Posterior vena cava (tissue), 2 donors: ENCODE results near the gene PDE1A. TPM values are rescaled to one million over a fixed set of nuclear protein-coding genes. Genes with fewer than 3 reads are reported as not detected.

ENCODE experiments used
- DNase-seq: peaks from one replicate; pipeline ENCODE4 v3.0.0-alpha.2; 2020; ENCODE audit warnings: low spot score
- intact Hi-C, 2 donors: fragments of 100-400 bp; cut with DNase I; formaldehyde crosslinking; loops; one replicate each; pipeline versions ENCODE4 v1.14.1 to v1.14.2; 2022 to 2023
- total RNA-seq, 2 donors: library from RNA; stranded (reverse); fragmentation: NEBNext Ultra II Directional; extraction: Animal tissue kit (Norgen Biotek cat#: 25700); gene quantifications; one replicate each; pipeline ENCODE4 v1.2.1, GENCODE V29; 2021
- donor health status: DM: yes; HTN: yes; CAD: no.
- donor health status: DM: yes; HTN: yes; CAD: no.

The PDE1A gene
- total RNA-seq, 2 donors from 2014 or later: 7.7 to 15.1 TPM

DNA sequence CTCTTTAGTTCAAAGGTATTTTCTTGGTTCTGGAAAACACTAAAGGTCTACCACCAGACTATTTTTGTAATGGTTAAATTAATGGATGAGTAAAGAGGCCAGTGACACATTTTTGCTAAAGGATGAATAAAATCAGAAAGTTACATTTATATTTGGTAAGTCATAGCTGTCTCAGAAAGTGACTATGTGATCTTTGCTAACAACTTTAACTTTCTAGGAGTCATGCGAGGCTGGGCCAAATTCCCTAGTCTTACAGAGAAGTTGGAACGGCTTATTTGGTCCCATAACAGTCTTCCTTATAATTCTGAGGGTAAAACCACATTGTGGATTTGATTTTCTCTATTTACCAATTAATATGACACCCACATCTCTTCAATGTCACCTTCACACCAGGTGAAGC lies 198.1 kb downstream of the PDE1A start:
- no peak for DNase-seq
- intact Hi-C loops: no loop called here

DNA sequence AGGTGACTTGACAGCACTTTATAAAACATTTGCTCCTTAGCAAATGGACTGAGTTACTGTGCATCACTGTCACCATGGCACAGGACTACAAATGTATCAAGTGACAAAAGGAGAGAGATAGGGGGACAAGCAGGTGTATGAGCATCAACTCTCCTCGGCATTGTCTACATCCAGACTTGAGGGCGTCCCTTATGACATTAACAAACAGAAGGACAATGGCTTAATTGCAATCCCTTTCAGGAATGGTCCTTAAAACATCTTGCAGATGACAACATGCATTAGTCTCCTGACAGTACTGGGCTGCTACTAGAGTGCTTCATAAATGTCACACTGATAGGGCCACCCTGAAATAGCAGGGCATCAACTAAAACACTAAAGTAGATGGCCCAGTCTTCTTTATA lies 198.8 kb downstream of the PDE1A start:
- intact Hi-C loops: no loop called here
- no peak for DNase-seq

GRCh38 chr2:182226807-182227206 lies 200.0 kb downstream of the PDE1A start:
- no peak for DNase-seq
- intact Hi-C loops: no loop called here

GRCh38 chr2:182224669-182225068 lies 202.2 kb downstream of the PDE1A start:
- no peak for DNase-seq
- intact Hi-C loops: no loop called here

GRCh38 chr2:182220998-182221397 lies 205.8 kb downstream of the PDE1A start:
- intact Hi-C loops: no loop called here

DNA sequence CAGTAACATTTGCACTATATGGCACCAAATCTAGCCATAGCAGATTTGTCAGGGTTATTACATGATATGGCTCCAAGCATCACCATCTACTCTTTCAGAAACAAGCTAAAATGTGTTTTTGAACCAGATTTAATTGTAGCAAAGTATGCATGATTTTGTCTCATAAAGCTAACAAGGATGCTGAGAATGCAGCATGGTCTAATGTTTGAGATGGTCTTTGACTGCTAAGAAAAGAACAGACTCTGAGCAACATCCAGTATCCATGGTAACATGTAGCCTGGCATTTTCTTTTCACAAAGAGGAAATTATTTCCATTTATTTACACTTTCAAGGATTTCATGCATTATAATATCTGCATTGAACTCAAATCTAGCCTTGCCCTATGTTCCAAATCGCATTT lies 206.5 kb downstream of the PDE1A start:
- no peak for DNase-seq
- intact Hi-C loops: no loop called here

More at GRCh38 chr2:182220998-182221397, 205.8 kb downstream of the PDE1A start:
- no peak for DNase-seq

DNA sequence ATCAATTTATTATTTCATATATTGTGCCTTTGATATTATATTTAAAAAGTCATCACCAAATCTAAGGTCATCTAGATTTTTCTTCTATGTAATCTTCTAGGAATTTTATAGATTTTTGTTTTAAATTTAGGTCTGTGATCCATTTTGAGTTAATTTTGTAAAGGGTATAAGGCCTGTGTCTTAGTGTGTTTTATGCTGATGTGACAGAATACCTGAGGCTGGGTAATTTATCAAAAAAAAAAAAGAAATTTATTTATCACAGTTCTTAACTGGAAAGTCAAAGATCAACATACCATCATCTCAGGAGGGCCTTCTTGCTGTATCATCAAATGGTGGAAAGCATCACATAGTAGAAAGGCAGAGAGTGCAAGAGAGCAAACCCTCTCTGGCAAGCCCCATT lies 216.2 kb downstream of the PDE1A start:
- no peak for DNase-seq
- intact Hi-C loops: no loop called here

DNA sequence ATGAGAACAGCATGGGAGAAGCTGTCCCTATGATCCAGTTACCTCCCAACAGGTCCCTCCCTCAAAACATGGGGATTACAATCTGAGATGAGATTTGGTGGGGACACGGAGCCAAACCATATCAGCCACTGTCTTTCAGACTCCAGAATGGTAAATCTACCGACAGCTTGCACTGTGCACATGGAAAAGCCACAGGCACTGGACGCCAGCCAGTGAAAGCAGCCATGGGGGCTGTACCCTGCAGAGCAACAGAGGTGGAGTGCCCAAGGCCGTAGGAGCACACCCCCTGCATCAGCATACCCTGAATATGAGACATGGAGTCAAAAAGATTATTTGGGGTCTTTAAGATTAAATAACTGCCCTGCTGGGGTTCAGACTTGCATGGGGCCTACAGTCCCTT lies 218.4 kb downstream of the PDE1A start:
- peak; percentile 17 for DNase-seq
- intact Hi-C loops: no loop called here

DNA sequence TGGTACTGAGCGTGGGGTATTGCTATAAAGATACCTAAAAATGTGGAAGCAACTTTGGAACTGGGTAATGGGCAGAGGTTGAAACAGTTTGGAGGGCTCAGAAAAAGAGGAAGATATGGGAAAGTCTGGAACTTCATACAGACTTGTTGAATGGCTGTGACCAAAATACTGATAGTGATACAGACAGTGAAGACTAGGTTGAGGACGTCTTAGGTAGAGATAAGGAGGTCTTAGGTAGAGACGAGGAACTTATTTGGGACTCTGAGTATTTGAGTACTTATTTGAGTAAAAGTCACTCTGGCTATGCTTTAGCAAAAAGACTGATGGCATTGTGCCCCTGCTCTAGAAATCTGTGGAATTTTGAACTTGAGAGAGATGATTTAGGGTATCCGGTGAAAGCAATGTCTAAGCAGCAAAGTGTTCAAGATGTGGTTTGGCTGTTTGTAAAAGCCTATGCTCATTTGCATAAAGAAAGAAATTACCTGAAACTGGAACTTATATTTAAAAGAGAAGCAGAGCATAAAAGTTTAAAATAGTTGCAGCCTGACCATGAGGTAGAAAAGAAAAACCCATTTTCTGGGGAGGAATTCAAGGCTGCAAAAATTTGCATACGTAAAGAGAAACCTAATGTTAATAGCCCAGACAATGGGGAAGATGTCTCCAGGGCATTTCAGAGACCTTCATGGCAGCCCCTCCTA lies 219.6 kb downstream of the PDE1A start:
- DNase-seq: no peak
- intact Hi-C loops: no loop called here

DNA sequence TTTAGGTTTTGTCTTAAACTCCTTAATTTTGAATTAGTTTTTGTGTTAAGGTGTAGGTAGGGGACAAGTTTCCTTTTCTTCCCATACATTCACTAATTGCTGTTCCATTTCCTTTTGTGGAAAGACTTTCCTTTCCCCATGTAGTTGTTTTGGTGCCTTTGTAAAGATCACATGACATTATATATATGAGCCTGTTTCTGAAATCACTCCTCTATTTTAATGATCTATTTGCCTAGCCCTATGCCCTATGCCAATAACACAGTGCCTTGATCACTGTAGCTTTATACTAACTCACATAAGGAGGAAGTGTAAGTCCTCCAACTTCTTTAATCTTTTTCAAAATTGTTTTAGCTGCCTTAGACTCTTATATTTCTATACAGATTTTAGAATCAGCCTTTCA lies 229.3 kb downstream of the PDE1A start:
- no peak for DNase-seq

GRCh38 chr2:182193291-182193690 lies 233.5 kb downstream of the PDE1A start:
- DNase-seq: no peak
- intact Hi-C loops: no loop called here

More for the DNA sequence above, 229.3 kb downstream of the PDE1A start:
- intact Hi-C loops: no loop called here

GRCh38 chr2:182191061-182191460 lies 235.8 kb downstream of the PDE1A start:
- intact Hi-C loops: no loop called here

DNA sequence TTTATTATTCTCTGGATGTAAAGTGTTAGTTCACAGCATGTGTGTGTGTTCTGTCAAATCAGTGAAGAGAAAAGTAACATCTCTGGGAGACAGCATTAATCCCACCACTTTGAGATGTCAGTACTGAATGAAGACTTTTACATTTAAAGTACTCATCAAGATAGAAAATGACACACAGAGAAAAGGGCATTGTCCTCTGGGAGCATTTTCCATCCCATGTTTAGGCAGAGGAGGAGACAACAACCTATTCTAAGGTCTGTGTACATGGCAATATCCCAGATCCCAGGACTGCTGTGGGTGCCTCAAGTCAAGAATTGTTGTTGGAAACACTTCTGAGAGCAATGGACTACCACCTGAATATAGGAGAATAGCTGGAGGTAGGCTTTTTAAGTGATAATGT lies 239.7 kb downstream of the PDE1A start:
- DNase-seq: no peak
- intact Hi-C loops: loop anchor here (5.0 to 10.0 kb wide), 2 partner anchors 458 to 460 kb away; no protein-coding TSS in a partner anchor

More at GRCh38 chr2:182191061-182191460, 235.8 kb downstream of the PDE1A start:
- DNase-seq: no peak

- intact Hi-C loops: loop anchor here (5.0 to 10.0 kb wide), 2 partner anchors 459 to 461 kb away; no protein-coding TSS in a partner anchor
- DNase-seq: no peak
Measured at GRCh38 chr2:182186132-182186735, 240.6 kb downstream of the PDE1A start.

DNA sequence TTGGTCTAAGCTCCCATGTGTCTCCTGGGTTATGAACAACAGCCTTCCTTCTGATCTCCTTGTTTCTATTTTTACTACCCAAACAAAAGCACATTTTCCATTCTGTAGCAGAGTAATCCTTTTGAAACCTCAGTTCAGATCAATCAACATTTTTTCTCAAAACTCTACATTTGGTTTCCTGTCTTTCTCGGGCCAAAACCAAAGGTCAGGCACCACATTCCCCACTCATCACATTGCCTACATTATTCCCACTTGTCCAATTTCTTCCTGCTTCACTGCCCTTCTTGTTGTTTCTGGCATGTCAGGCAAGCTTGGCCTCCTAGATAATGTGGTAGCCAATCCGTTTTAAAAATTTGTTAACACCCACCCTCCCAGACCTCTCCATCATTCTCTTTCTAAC lies 244.4 kb downstream of the PDE1A start:
- DNase-seq: no peak
- intact Hi-C loops: loop anchor here in 1 of 2 donors (10.0 kb wide), 1 partner anchor 462 kb away; no protein-coding TSS in a partner anchor

DNA sequence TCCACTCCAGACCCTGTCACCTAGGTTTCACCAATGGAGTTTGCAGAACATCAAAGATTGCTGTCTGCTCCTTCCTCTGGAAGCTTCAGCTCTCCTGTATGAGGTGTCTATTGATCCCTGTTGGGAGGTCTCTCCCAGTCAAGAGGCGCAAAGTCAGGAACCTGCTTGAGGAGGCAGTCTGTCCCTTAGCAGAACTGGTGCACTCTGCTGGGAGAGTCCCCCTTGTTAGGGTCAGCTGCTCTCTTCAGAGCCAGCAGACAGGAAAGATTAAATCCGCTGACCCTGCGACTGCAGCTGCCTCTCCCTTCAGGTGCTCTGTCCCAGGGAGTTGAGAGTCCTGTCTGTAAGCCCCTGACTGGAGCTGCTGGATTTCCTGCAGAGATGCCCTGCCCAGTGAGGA lies 245.5 kb downstream of the PDE1A start:
- intact Hi-C loops: loop anchor here in 1 of 2 donors (10.0 kb wide), 1 partner anchor 463 kb away; no protein-coding TSS in a partner anchor
- DNase-seq: no peak

DNA sequence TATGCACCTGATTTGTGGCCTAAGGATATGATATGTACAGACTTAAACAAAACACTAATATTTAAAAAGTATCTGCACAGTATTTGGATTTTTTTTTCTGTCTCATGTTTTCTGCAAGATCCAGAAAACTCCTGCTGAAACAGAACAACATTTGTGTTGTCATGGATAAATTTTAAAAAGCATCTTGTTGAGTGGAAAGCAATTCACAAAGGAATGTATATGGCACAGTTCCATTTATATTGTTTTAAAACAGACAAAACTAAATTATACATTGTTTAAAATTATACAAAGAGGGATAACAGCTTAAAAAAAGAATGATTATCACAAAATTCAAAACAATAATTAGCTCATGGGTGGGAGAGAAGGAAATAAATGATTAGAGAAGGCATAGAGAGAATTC lies 247.7 kb downstream of the PDE1A start:
- DNase-seq: no peak
- intact Hi-C loops: no loop called here

- no peak for DNase-seq
- intact Hi-C loops: no loop called here
Measured at GRCh38 chr2:182173944-182174622, 252.8 kb downstream of the PDE1A start.

DNA sequence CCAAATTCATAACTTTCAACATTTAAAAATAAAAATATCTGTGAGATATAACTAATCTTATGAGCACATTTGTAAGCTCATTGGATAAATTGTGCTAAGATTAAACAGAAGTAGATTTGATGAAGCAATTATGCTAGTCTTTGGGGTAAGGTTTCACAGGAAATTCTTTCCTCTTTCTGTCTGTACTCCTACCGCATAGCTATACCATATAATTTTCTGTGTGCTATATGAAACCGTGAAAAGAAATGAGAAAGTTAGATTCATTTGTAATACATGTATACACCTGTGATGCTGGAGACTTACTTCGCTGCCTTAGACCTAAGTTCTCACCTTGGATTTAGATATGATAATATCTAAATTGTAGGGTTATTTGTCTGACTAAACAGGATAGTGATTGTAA lies 256.5 kb downstream of the PDE1A start:
- no peak for DNase-seq
- intact Hi-C loops: no loop called here

- intact Hi-C loops: no loop called here
- DNase-seq: no peak
Measured at GRCh38 chr2:182167882-182168281, 259.0 kb downstream of the PDE1A start.
